Body of pancreas (tissue), 4 donors: ENCODE data around the gene MAGEB3. TPM values are rescaled to one million over a fixed set of nuclear protein-coding genes. Genes with fewer than 3 reads are reported as not detected.
"Not testable (repeated sequence)": the region's sequence is repeated elsewhere in the genome, so short reads cannot be mapped to it uniquely, and the experiment has no call there.

Source experiments
- ATAC-seq: fragments of 150-250 bp; one replicate; pipeline ENCODE4 v1.9.1; 2016
- DNase-seq, 4 donors: peaks; one replicate each; pipeline ENCODE4 v3.0.0-alpha.2; 2019
- H3K27ac ChIP-seq, 4 donors: fragments of 200-600 bp; sonication (generic); 1 replicate in 3 of 4; 2 replicates in 1 of 4; pipeline versions ENCODE4 v1.5.1 to v1.6.1; 2016 to 2019; ENCODE audit warnings: mild to moderate bottlenecking in 1 of 4, mixed read lengths in 1 of 4, moderate library complexity in 1 of 4
- H3K27me3 ChIP-seq, 2 donors: fragments of 200-600 bp; sonication (generic); one replicate each; pipeline ENCODE4 v1.6.0; 2016; ENCODE audit warnings: mild to moderate bottlenecking in 1 of 2
- H3K36me3 ChIP-seq, 2 donors: fragments of 200-600 bp; sonication (generic); replicated peaks in 1 of 2; 2 replicates each; pipeline ENCODE4 v1.5.1; 2016; ENCODE audit warnings: low read depth in 2 of 2; ENCODE audit not compliant: insufficient read depth in 1 of 2
- H3K4me1 ChIP-seq: fragments of 200-600 bp; sonication (generic); one replicate; pipeline ENCODE4 v1.6.0; 2016
- H3K4me3 ChIP-seq, 2 donors: fragments of 200-600 bp; sonication (generic); 1 replicate in 1 of 2; 2 replicates in 1 of 2; pipeline ENCODE4 v1.5.1; 2016 to 2019
- H3K9me3 ChIP-seq, 3 donors: fragments of 200-600 bp; sonication (generic); 1 replicate in 2 of 3; 2 replicates in 1 of 3; pipeline ENCODE4 v1.5.1; 2016
- POLR2A ChIP-seq, 3 donors: fragments of 450-650 bp; IDR thresholded peaks; one replicate each; pipeline ENCODE4 v1.6.1; 2016; ENCODE audit warnings: antibody characterized with exemption in 3 of 3, mild to moderate bottlenecking in 2 of 3
- WGBS, 2 donors: methylation state at CpG; one replicate each; pipeline ENCODE4 v1.1.5; 2017; 5-methylcytosine and 5-hydroxymethylcytosine counted together
- intact Hi-C: fragments of 100-400 bp; cut with DNase I; formaldehyde crosslinking; loops from one replicate; pipeline ENCODE4 v1.15.1; 2023
- total RNA-seq, 2 donors: library from RNA; depleted of rRNA; stranded (reverse); fragments of >200 nt; gene quantifications; one replicate each; pipeline ENCODE4 v1.1.0, GENCODE V29; 2016
- TF ChIP-seq, protein P1 (sequence below), 7 experiments: fragments of 450-650 bp in 4 of 7; fragments of 200-600 bp in 3 of 7; sonication (generic) in 3 of 7; IDR thresholded peaks; one replicate each; pipeline ENCODE4 v1.5.1; 2016 to 2019; ENCODE audit warnings: antibody characterized with exemption in 7 of 7

MAGEB3 gene
- not detected for total RNA-seq

GRCh38 chrX:30230395-30230794 lies at the start of gene MAGEB3:
Gene MAGEB3 (plus strand): TSS chrX:30230657. CDS start chrX:30235925, 5,268 bp downstream.
- Histone ChIP-seq H3K4me1 (no peaks in the 10 kb centered on the region), H3K4me3 (no peak within 1 kb of the TSS), H3K36me3 (no peaks in the 10 kb centered on the region), H3K27me3 (no peaks in the 10 kb centered on the region), H3K27ac (no peak within 1 kb of the TSS), H3K9me3 (no peaks in the 10 kb centered on the region)
- intact Hi-C loops = no loop called here
- WGBS, 2 donors = 63% methylated on average over 4 of the region's 4 CpGs; no CpG with 5 or more reads in 1 of the 2 donors
- DNase-seq (no peak), ATAC-seq (no peak)
- no peak for TF ChIP-seq POLR2A (IDR thresholded peaks at IDR 0.05)
- TF ChIP-seq, protein P1, sequence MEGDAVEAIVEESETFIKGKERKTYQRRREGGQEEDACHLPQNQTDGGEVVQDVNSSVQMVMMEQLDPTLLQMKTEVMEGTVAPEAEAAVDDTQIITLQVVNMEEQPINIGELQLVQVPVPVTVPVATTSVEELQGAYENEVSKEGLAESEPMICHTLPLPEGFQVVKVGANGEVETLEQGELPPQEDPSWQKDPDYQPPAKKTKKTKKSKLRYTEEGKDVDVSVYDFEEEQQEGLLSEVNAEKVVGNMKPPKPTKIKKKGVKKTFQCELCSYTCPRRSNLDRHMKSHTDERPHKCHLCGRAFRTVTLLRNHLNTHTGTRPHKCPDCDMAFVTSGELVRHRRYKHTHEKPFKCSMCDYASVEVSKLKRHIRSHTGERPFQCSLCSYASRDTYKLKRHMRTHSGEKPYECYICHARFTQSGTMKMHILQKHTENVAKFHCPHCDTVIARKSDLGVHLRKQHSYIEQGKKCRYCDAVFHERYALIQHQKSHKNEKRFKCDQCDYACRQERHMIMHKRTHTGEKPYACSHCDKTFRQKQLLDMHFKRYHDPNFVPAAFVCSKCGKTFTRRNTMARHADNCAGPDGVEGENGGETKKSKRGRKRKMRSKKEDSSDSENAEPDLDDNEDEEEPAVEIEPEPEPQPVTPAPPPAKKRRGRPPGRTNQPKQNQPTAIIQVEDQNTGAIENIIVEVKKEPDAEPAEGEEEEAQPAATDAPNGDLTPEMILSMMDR (IDR thresholded peaks at IDR 0.05) = no peak

GRCh38 chrX:30181353-30181752 lies 49.1 kb upstream of the MAGEB3 start:
- Histone ChIP-seq H3K9me3 (no peaks in the 10 kb centered on the region), H3K4me1 (no peaks in the 10 kb centered on the region), H3K36me3 (no peaks in the 10 kb centered on the region), H3K27ac (no peak overlapping the region), H3K27me3 (no peaks in the 10 kb centered on the region), H3K4me3 (no peak overlapping the region)
- TF ChIP-seq, protein P1 (IDR thresholded peaks at IDR 0.05) = no peak
- TF ChIP-seq POLR2A (IDR thresholded peaks at IDR 0.05) = no peak
- intact Hi-C loops = no loop called here
- DNase-seq (no peak), ATAC-seq (no peak)
- WGBS, 2 donors = 33 to 65% methylated on average over 1 of the region's 1 CpG

DNA sequence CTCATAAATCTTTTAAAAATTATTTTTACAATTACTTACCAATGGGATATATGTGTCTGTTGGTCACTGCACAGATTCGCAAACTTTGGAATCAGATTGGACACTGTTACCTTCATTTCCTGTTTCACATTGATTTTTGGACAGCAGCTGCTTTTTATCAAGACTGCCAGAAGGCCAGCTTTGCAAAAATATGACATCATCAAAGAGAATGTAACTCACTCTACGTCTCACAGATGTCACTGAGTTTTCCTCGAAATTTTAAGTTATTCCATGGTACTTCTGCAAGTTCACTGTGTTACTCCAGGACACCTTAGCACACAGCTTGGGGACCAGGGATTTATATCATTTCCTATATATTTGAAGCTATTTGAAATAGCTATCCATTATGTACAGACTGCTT lies 46.9 kb upstream of the MAGEB3 start:
- 13 to 19% methylated on average over 3 of the region's 3 CpGs for WGBS, 2 donors
- Histone ChIP-seq H3K4me3 (no peak overlapping the region), H3K4me1 (no peaks in the 10 kb centered on the region), H3K27me3 (no peaks in the 10 kb centered on the region), H3K9me3 (no peaks in the 10 kb centered on the region), H3K27ac (no peak overlapping the region), H3K36me3 (no peaks in the 10 kb centered on the region)
- ATAC-seq (no peak), DNase-seq (no peak)
- TF ChIP-seq, protein P1 (IDR thresholded peaks at IDR 0.05) = no peak
- TF ChIP-seq POLR2A (IDR thresholded peaks at IDR 0.05) = no peak
- intact Hi-C loops = no loop called here

- Histone ChIP-seq H3K27me3 (no peaks in the 10 kb centered on the region), H3K27ac (no peak overlapping the region), H3K4me3 (no peak overlapping the region), H3K36me3 (no peaks in the 10 kb centered on the region), H3K4me1 (no peaks in the 10 kb centered on the region), H3K9me3 (no peaks in the 10 kb centered on the region)
- intact Hi-C loops = no loop called here
- WGBS, 2 donors = 78 to 85% methylated on average over 2 of the region's 2 CpGs
- TF ChIP-seq POLR2A (IDR thresholded peaks at IDR 0.05) = no peak
- TF ChIP-seq, protein P1 (IDR thresholded peaks at IDR 0.05) = no peak
- DNase-seq (no peak), ATAC-seq (no peak)
Observed at GRCh38 chrX:30190426-30190825, 40.0 kb upstream of the MAGEB3 start.

DNA sequence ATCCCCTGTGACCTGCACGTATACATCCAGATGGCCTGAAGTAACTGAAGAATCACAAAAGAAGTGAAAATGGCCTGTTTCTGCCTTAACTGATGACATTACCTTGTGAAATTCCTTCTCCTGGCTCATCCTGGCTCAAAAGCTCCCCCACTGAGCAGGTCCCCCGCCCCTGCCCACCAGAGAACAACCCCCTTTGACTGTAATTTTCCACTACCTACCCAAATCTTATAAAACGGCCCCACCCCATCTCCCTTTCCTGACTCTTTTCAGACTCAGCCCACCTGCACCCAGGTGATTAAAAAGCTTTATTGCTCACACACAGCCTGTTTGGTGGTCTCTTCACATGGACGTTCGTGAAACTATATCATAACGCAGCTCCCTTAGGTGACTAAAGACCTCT lies 36.5 kb upstream of the MAGEB3 start:
- DNase-seq, H3K4me3 ChIP-seq, H3K9me3 ChIP-seq, H3K36me3 ChIP-seq, ATAC-seq, H3K27ac ChIP-seq, H3K27me3 ChIP-seq, intact Hi-C loops, H3K4me1 ChIP-seq: not testable (repeated sequence)
- WGBS, 2 donors = 54 to 63% methylated on average over 5 to 6 of the region's 6 CpGs
